K562 (cell line): ENCODE results near the gene TACR2. TPM values are rescaled to one million over a fixed set of nuclear protein-coding genes. Genes with fewer than 3 reads are reported as not detected.

ENCODE experiments used
- ARID3B ChIP-seq: fragments of 250-450 bp; sonication (Bioruptor Pico); IDR thresholded peaks from 2 replicates; pipeline ENCODE4 v1.4.0; 2020; ENCODE audit warnings: borderline replicate concordance
- EGR1 ChIP-seq: fragments of 450-650 bp; conservative IDR thresholded peaks from 2 replicates; pipeline ENCODE4 v1.6.1; 2017; ENCODE audit warnings: mild to moderate bottlenecking
- FOXK1 ChIP-seq: sonication (generic); formaldehyde crosslinking; IDR thresholded peaks from 2 replicates; pipeline ENCODE4 v1.8.0; 2022; ENCODE audit warnings: missing genetic modification reagents, mild to moderate bottlenecking, borderline replicate concordance
- FOXK2 ChIP-seq, 2 experiments: fragments of 450-650 bp; IDR thresholded peaks in 1 of 2; conservative IDR thresholded peaks in 1 of 2; 2 replicates each; pipeline ENCODE4 v1.6.1; 2016; ENCODE audit warnings: low read depth in 2 of 2, mild to moderate bottlenecking in 1 of 2
- GATAD2B ChIP-seq: fragments of 450-650 bp; IDR thresholded peaks from 2 replicates; pipeline ENCODE4 v1.6.1; 2017; ENCODE audit warnings: mild to moderate bottlenecking, borderline replicate concordance
- HDAC3 ChIP-seq: fragments of 450-650 bp; IDR thresholded peaks from 2 replicates; pipeline ENCODE4 v1.6.1; 2018; ENCODE audit warnings: borderline replicate concordance, mild to moderate bottlenecking, moderate library complexity; ENCODE audit not compliant: partially characterized antibody
- LARP7 ChIP-seq: fragments of 450-650 bp; IDR thresholded peaks from 2 replicates; pipeline ENCODE4 v1.6.1; 2016
- MAFK ChIP-seq: IDR thresholded peaks from 2 replicates; pipeline ENCODE4 v1.6.1; 2011; ENCODE audit warnings: low read length, improper control_type of control experiment
- MCM5 ChIP-seq: fragments of 450-650 bp; IDR thresholded peaks from 2 replicates; pipeline ENCODE4 v1.6.1; 2016; ENCODE audit warnings: low read depth
- MCM7 ChIP-seq, 2 experiments: fragments of 450-650 bp; IDR thresholded peaks; 2 replicates each; pipeline ENCODE4 v1.6.1; 2016 to 2018
- MTA3 ChIP-seq: fragments of 450-650 bp; formaldehyde crosslinking; IDR thresholded peaks from 2 replicates; pipeline ENCODE4 v1.6.1; 2017; ENCODE audit warnings: mild to moderate bottlenecking, borderline replicate concordance
- NELFE ChIP-seq: IDR thresholded peaks from 2 replicates; pipeline ENCODE4 v1.6.1; 2011; ENCODE audit warnings: mild to moderate bottlenecking; ENCODE audit not compliant: insufficient read depth, insufficient read length
- NR1H2 ChIP-seq: sonication (generic); formaldehyde crosslinking; IDR thresholded peaks from 2 replicates; pipeline ENCODE4 v1.4.0; 2020; ENCODE audit warnings: mild to moderate bottlenecking, missing genetic modification reagents
- SAFB2 ChIP-seq: fragments of 200-400 bp; formaldehyde crosslinking; IDR thresholded peaks from 2 replicates; pipeline ENCODE4 v1.6.1; 2018; ENCODE audit warnings: borderline replicate concordance, low read length, low read depth, moderate library complexity; ENCODE audit not compliant: severe bottlenecking
- SMC3 ChIP-seq: conservative IDR thresholded peaks from 2 replicates; pipeline ENCODE4 v1.6.1; 2011; ENCODE audit warnings: low read depth, low read length, improper control_type of control experiment; ENCODE audit not compliant: insufficient read depth
- SREBF1 ChIP-seq: fragments of 150-350 bp; IDR thresholded peaks from 2 replicates; pipeline ENCODE4 v1.6.1; 2014; ENCODE audit warnings: antibody characterized with exemption, low read depth, low read length, borderline replicate concordance
- TRIM28 ChIP-seq: fragments of 450-650 bp; IDR thresholded peaks from 2 replicates; pipeline ENCODE4 v1.6.1; 2017
- ZBTB8A ChIP-seq: fragments of 450-650 bp; IDR thresholded peaks from 2 replicates; pipeline ENCODE4 v1.6.1; 2018; ENCODE audit warnings: mild to moderate bottlenecking, moderate library complexity; ENCODE audit not compliant: partially characterized antibody
- ZNF232 ChIP-seq: sonication (generic); formaldehyde crosslinking; IDR thresholded peaks from 2 replicates; pipeline ENCODE4 v1.8.0; 2022; ENCODE audit warnings: mild to moderate bottlenecking, missing genetic modification reagents
- ZNF583 ChIP-seq: fragments of 250-450 bp; sonication (Bioruptor Pico); IDR thresholded peaks from 2 replicates; pipeline ENCODE4 v1.4.0; 2020
- ZSCAN29 ChIP-seq: fragments of 450-650 bp; IDR thresholded peaks from 2 replicates; pipeline ENCODE4 v1.6.1; 2017
- polyA plus RNA-seq, 8 experiments: library from polyadenylated mRNA; depleted of rRNA in 4 of 8; stranded (reverse) in 5 of 8; unstranded in 3 of 8; fragments of >200 nt; fragmentation: Nextera tagmentation in 2 of 8; fragmentation: Illumina TruSeq in 1 of 8; extraction: Ambion mirVana in 2 of 8; extraction: Trizol in 1 of 8; gene quantifications; 2 replicates each; pipeline versions ENCODE4 v1.2.1 to v1.2.3, GENCODE V29; 2011 to 2014; ENCODE audit warnings: inconsistent platforms in 1 of 8, missing spikeins in 1 of 8
- total RNA-seq, 7 experiments: library from RNA; depleted of rRNA in 6 of 7; stranded (reverse); fragments of >200 nt in 6 of 7; fragmentation: Illumina TruSeq in 2 of 7; extraction: Trizol in 2 of 7; gene quantifications; 2 replicates each; pipeline versions ENCODE4 v1.2.1 to v1.2.3, GENCODE V29; 2011 to 2021; ENCODE audit warnings: low replicate concordance in 1 of 7
- TF ChIP-seq, protein P1 (sequence below): fragments of 150-350 bp; IDR thresholded peaks from 2 replicates; pipeline ENCODE4 v1.6.1; 2014; ENCODE audit warnings: low read depth, mild to moderate bottlenecking, low read length, borderline replicate concordance
- TF ChIP-seq, protein P2 (sequence below): sonication (generic); formaldehyde crosslinking; IDR thresholded peaks from 2 replicates; pipeline ENCODE4 v1.8.0; 2022; ENCODE audit warnings: mild to moderate bottlenecking, missing genetic modification reagents, borderline replicate concordance

TACR2 gene
- total and polyA plus RNA-seq, 9 of the 15 experiments (the other 6 are each of a cell fraction or from before 2014, with no cell fraction given): not detected

DNA sequence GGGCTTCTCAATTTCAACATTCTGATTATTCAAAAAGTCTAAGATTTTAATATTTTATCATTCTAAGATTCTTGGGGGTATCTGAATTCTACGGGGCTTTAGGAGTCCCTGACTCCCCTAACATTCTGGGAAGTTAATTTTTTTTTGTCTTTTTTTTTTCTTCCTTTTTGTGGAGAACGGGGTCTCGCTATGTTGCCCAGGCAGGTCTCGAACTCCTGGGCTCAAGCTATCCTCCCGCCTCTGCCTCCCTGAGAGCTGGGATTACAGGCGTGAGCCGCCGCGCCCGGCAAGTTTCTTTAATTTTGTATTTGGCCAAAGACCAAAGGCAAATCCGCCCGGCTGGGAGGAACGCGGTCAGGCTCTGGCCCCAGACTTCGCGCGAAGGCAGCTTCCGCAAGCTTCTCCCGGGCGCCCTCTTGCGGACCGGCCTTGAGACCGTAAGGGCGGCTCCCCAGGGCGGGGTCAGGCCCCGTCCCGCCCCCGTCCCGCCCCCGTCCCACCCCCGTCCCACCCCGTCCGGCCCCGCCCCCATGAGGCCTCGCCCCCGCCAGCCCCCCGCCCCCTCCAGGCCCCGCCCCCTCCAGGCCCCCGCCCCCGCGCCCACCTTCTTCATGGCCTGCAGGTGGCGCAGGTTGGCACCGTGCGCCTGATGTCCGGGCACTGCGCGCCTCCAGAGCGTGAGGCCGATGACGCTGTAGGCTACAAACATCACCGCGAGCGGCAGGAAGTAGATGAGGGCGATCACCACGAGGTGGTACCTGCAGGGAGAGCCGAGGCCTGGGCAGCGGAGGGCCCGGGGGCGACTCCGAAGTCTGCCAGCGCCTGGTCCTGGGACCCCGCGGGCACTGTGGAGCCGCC is 8.2 kb downstream of the TACR2 start (continued):
- no peak for TF ChIP-seq ZNF232 (CRISPR knock-in tag)
- no peak for TF ChIP-seq NR1H2 (CRISPR knock-in tag)
- TF ChIP-seq, protein P1, sequence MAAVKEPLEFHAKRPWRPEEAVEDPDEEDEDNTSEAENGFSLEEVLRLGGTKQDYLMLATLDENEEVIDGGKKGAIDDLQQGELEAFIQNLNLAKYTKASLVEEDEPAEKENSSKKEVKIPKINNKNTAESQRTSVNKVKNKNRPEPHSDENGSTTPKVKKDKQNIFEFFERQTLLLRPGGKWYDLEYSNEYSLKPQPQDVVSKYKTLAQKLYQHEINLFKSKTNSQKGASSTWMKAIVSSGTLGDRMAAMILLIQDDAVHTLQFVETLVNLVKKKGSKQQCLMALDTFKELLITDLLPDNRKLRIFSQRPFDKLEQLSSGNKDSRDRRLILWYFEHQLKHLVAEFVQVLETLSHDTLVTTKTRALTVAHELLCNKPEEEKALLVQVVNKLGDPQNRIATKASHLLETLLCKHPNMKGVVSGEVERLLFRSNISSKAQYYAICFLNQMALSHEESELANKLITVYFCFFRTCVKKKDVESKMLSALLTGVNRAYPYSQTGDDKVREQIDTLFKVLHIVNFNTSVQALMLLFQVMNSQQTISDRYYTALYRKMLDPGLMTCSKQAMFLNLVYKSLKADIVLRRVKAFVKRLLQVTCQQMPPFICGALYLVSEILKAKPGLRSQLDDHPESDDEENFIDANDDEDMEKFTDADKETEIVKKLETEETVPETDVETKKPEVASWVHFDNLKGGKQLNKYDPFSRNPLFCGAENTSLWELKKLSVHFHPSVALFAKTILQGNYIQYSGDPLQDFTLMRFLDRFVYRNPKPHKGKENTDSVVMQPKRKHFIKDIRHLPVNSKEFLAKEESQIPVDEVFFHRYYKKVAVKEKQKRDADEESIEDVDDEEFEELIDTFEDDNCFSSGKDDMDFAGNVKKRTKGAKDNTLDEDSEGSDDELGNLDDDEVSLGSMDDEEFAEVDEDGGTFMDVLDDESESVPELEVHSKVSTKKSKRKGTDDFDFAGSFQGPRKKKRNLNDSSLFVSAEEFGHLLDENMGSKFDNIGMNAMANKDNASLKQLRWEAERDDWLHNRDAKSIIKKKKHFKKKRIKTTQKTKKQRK: no peak
- no peak for TF ChIP-seq NELFE
- TF ChIP-seq ZNF583: no peak
- no peak for TF ChIP-seq MAFK
- TF ChIP-seq, protein P2, sequence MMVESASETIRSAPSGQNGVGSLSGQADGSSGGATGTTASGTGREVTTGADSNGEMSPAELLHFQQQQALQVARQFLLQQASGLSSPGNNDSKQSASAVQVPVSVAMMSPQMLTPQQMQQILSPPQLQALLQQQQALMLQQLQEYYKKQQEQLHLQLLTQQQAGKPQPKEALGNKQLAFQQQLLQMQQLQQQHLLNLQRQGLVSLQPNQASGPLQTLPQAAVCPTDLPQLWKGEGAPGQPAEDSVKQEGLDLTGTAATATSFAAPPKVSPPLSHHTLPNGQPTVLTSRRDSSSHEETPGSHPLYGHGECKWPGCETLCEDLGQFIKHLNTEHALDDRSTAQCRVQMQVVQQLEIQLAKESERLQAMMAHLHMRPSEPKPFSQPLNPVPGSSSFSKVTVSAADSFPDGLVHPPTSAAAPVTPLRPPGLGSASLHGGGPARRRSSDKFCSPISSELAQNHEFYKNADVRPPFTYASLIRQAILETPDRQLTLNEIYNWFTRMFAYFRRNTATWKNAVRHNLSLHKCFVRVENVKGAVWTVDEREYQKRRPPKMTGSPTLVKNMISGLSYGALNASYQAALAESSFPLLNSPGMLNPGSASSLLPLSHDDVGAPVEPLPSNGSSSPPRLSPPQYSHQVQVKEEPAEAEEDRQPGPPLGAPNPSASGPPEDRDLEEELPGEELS: no peak
- 0 out of 2 replicates have a peak, but pooled peaks have one; percentile 21 for TF ChIP-seq TRIM28
- no peak for TF ChIP-seq ARID3B (CRISPR knock-in tag)
- no peak for TF ChIP-seq SREBF1
- no peak for TF ChIP-seq LARP7
- TF ChIP-seq ZBTB8A: no peak
- TF ChIP-seq MCM7 (IDR thresholded peaks at IDR 0.05): no peak
- 0 out of 2 replicates have a peak, but pooled peaks have one; percentile 67 for TF ChIP-seq MTA3
- no peak for TF ChIP-seq ZSCAN29
- no peak for TF ChIP-seq GATAD2B
- TF ChIP-seq MCM5: no peak
- peak; percentile 88 for TF ChIP-seq EGR1
- TF ChIP-seq FOXK1: no peak
- no peak for TF ChIP-seq SAFB2
- TF ChIP-seq FOXK2 (conservative IDR thresholded peaks at IDR 0.05 in 1 of 2, IDR thresholded peaks at IDR 0.05 in 1 of 2; ENCODE audit: low read depth in 2 of 2): no peak
- no peak for TF ChIP-seq HDAC3
- 0 out of 2 replicates have a peak, but pooled peaks have one; percentile 43 for TF ChIP-seq SMC3
